ENCODE results near the gene CGB7. TPM values are rescaled to one million over a fixed set of nuclear protein-coding genes. Genes with fewer than 3 reads are reported as not detected.

Gene CGB7
- total and polyA plus RNA-seq, 2 of the 13 experiments (the other 11 are each of a cell fraction or from before 2014, with no cell fraction given), result 0.07 TPM; not detected in 1

DNA sequence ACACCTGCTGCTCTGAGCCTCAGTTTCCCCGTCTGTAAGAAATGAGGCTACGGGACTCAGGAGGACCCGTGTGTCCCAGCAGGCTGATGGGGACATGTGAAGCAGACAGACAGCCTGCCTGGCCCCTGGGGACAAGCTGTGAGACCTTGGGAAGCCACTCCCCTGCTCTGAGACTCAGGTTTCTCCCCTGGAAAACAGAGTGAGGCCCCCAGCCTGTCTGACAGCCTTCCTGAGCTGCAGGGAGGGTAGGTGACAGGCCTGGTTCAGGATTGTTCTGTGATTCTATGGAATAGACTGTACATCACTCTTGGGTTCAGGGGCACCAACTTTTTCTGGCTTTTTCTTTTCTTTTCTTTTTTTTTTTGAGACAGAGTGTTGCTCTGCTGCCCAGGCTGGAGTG lies 10.0 kb upstream of the CGB7 start (continued):
- TF ChIP-seq, protein P1, sequence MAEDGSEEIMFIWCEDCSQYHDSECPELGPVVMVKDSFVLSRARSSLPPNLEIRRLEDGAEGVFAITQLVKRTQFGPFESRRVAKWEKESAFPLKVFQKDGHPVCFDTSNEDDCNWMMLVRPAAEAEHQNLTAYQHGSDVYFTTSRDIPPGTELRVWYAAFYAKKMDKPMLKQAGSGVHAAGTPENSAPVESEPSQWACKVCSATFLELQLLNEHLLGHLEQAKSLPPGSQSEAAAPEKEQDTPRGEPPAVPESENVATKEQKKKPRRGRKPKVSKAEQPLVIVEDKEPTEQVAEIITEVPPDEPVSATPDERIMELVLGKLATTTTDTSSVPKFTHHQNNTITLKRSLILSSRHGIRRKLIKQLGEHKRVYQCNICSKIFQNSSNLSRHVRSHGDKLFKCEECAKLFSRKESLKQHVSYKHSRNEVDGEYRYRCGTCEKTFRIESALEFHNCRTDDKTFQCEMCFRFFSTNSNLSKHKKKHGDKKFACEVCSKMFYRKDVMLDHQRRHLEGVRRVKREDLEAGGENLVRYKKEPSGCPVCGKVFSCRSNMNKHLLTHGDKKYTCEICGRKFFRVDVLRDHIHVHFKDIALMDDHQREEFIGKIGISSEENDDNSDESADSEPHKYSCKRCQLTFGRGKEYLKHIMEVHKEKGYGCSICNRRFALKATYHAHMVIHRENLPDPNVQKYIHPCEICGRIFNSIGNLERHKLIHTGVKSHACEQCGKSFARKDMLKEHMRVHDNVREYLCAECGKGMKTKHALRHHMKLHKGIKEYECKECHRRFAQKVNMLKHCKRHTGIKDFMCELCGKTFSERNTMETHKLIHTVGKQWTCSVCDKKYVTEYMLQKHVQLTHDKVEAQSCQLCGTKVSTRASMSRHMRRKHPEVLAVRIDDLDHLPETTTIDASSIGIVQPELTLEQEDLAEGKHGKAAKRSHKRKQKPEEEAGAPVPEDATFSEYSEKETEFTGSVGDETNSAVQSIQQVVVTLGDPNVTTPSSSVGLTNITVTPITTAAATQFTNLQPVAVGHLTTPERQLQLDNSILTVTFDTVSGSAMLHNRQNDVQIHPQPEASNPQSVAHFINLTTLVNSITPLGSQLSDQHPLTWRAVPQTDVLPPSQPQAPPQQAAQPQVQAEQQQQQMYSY (CRISPR knock-in tag; IDR thresholded peaks at IDR 0.05), result no peak

DNA sequence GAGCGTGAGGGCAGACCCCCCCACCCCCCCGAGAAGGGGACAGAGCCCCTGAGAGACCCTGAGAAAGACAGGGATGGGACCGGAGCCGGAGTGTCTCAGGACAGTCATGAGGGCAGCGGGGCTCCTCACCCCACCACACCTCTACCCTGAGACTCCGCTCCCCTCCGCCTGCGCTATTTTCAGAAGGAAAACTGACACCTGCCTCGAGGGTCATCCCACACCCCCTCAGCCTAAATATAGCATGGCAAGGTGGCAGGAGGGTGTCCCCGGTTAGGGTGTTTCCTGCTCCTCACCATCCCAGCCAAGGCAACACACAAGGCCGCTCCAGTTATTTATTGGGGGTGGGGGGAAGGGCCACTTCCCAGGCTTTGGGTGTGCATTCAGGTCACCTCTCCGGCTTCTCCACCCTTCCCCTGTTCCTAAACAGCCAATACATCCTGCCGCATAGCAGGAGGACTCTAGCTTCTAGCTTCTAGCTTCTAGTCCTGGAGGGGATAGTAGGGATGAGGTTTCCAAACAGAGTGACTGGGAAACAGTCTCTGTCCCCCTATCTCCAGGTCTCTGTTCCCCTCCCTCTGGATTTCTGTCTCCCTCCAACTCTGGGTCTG lies 8.5 kb upstream of the CGB7 start:
- H3K9ac ChIP-seq (ENCODE audit: insufficient read depth, low read depth, low read length), result no peak overlapping the region
- DNase-seq (ENCODE audit: low spot score) (no peak), FAIRE-seq (no peak), ATAC-seq (no peak; the same call in 2 of the 3 replicates)
- H2AFZ ChIP-seq (ENCODE audit: low read length), result no peak overlapping the region
- H3K27me3 ChIP-seq (ENCODE audit: control insufficient read depth in 1 of 2, insufficient read depth in 2 of 2, low read length in 2 of 2), result peaks cover 3 to 47% of the 10 kb centered on the region in 2 experiments; a peak in 4 of 5 replicates
- H3K4me1 ChIP-seq (ENCODE audit: insufficient read depth, low read length), result peaks cover 8% of the 10 kb centered on the region; the same call in 1 of the 2 replicates
- ChIA-PET CTCF (ENCODE audit: low intra/inter-chr PET ratio, low total read pairs) (no interaction called here), POLR2A (interaction anchor here (0.5 kb wide), 1 partner anchor 158 kb away, joined by 5 read pairs; no protein-coding TSS in a partner anchor)
- no peaks in the 10 kb centered on the region for H4K20me1 ChIP-seq (ENCODE audit: insufficient read depth, low read length)
- H3K4me2 ChIP-seq (ENCODE audit: low read depth, low read length), result no peak overlapping the region
- H3K9me3 ChIP-seq (ENCODE audit: low read length), result no peaks in the 10 kb centered on the region
- intact Hi-C loops (cut with micrococcal nuclease; ENCODE audit: unreplicated experiment), result no loop called here
- H3K27ac ChIP-seq (ENCODE audit: extremely low read length, insufficient read depth, low read length), result no peak overlapping the region
- no peaks in the 10 kb centered on the region for H3K79me2 ChIP-seq (ENCODE audit: insufficient read depth, low read length)
- no peaks in the 10 kb centered on the region for H3K36me3 ChIP-seq (replicated peaks in 1 of 2; ENCODE audit: control insufficient read depth in 1 of 2, insufficient read depth in 2 of 2, low read length in 2 of 2)
- 32% methylated on average over 7 of the region's 13 CpGs for WGBS (ENCODE audit: low lambda C conversion rate)
- TF ChIP-seq, protein P2, sequence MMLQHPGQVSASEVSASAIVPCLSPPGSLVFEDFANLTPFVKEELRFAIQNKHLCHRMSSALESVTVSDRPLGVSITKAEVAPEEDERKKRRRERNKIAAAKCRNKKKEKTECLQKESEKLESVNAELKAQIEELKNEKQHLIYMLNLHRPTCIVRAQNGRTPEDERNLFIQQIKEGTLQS (CRISPR knock-in tag; IDR thresholded peaks at IDR 0.05), result no peak
- TF ChIP-seq HNRNPH1 (optimal IDR thresholded peaks at IDR 0.05; ENCODE audit: low read depth, low read length) (no peak), ZNF768 (CRISPR knock-in tag; IDR thresholded peaks at IDR 0.05) (no peak), ZNF441 (CRISPR knock-in tag; IDR thresholded peaks at IDR 0.05; ENCODE audit: borderline replicate concordance) (no peak), ZNF724P (CRISPR knock-in tag; IDR thresholded peaks at IDR 0.05; ENCODE audit: borderline replicate concordance) (no peak), SP2 (CRISPR knock-in tag; IDR thresholded peaks at IDR 0.05) (no peak), ZNF124 (CRISPR knock-in tag; IDR thresholded peaks at IDR 0.05) (no peak), ZKSCAN8 (CRISPR knock-in tag; IDR thresholded peaks at IDR 0.05; ENCODE audit: borderline replicate concordance) (no peak)
- TF ChIP-seq, protein P3, sequence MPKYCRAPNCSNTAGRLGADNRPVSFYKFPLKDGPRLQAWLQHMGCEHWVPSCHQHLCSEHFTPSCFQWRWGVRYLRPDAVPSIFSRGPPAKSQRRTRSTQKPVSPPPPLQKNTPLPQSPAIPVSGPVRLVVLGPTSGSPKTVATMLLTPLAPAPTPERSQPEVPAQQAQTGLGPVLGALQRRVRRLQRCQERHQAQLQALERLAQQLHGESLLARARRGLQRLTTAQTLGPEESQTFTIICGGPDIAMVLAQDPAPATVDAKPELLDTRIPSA (CRISPR knock-in tag; IDR thresholded peaks at IDR 0.05; ENCODE audit: borderline replicate concordance), result no peak
- TF ChIP-seq, protein P4, sequence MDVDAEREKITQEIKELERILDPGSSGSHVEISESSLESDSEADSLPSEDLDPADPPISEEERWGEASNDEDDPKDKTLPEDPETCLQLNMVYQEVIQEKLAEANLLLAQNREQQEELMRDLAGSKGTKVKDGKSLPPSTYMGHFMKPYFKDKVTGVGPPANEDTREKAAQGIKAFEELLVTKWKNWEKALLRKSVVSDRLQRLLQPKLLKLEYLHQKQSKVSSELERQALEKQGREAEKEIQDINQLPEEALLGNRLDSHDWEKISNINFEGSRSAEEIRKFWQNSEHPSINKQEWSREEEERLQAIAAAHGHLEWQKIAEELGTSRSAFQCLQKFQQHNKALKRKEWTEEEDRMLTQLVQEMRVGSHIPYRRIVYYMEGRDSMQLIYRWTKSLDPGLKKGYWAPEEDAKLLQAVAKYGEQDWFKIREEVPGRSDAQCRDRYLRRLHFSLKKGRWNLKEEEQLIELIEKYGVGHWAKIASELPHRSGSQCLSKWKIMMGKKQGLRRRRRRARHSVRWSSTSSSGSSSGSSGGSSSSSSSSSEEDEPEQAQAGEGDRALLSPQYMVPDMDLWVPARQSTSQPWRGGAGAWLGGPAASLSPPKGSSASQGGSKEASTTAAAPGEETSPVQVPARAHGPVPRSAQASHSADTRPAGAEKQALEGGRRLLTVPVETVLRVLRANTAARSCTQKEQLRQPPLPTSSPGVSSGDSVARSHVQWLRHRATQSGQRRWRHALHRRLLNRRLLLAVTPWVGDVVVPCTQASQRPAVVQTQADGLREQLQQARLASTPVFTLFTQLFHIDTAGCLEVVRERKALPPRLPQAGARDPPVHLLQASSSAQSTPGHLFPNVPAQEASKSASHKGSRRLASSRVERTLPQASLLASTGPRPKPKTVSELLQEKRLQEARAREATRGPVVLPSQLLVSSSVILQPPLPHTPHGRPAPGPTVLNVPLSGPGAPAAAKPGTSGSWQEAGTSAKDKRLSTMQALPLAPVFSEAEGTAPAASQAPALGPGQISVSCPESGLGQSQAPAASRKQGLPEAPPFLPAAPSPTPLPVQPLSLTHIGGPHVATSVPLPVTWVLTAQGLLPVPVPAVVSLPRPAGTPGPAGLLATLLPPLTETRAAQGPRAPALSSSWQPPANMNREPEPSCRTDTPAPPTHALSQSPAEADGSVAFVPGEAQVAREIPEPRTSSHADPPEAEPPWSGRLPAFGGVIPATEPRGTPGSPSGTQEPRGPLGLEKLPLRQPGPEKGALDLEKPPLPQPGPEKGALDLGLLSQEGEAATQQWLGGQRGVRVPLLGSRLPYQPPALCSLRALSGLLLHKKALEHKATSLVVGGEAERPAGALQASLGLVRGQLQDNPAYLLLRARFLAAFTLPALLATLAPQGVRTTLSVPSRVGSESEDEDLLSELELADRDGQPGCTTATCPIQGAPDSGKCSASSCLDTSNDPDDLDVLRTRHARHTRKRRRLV (CRISPR knock-in tag; IDR thresholded peaks at IDR 0.05), result no peak
- TF ChIP-seq, protein P5, sequence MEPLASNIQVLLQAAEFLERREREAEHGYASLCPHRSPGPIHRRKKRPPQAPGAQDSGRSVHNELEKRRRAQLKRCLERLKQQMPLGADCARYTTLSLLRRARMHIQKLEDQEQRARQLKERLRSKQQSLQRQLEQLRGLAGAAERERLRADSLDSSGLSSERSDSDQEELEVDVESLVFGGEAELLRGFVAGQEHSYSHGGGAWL (CRISPR knock-in tag; IDR thresholded peaks at IDR 0.05), result no peak
- H3K4me3 ChIP-seq (replicated peaks in 1 of 3; ENCODE audit: insufficient read depth in 1 of 3, low read depth in 2 of 3, low read length in 3 of 3), result no peak overlapping the region
- in situ Hi-C loops (cut with HindIII; ENCODE audit: extremely low pct_ligation_motif_present, low pct_unique_long_range_greater_than_20kb), result no loop called here
- BruUV-seq (replicated peaks), result no TSS peak
